Transverse colon (tissue), 4 donors: ENCODE measurements around the gene EDC4. TPM values are rescaled to one million over a fixed set of nuclear protein-coding genes. Genes with fewer than 3 reads are reported as not detected.

ENCODE experiments used
- DNase-seq: peaks from one replicate; pipeline ENCODE4 v3.0.0-alpha.2; 2019
- H3K27ac ChIP-seq, 4 donors: fragments of 200-600 bp; sonication (generic); 2 replicates each; pipeline ENCODE4 v1.5.1; 2016 to 2018; ENCODE audit warnings: inconsistent platforms in 4 of 4
- H3K27me3 ChIP-seq: fragments of 200-600 bp; sonication (generic); 2 replicates; pipeline ENCODE4 v1.5.1; 2017; ENCODE audit warnings: inconsistent platforms
- H3K36me3 ChIP-seq, 4 donors: fragments of 200-600 bp; sonication (generic); 2 replicates each; pipeline ENCODE4 v1.5.1; 2017 to 2019; ENCODE audit warnings: inconsistent platforms in 4 of 4
- H3K4me1 ChIP-seq, 4 donors: fragments of 200-600 bp; sonication (generic); 2 replicates each; pipeline ENCODE4 v1.5.1; 2017 to 2020; ENCODE audit warnings: inconsistent platforms in 4 of 4
- H3K4me3 ChIP-seq, 4 donors: fragments of 200-600 bp; sonication (generic); 1 replicate in 1 of 4; 2 replicates in 3 of 4; pipeline versions ENCODE4 v1.5.1 to v1.6.1; 2017 to 2019; ENCODE audit warnings: inconsistent platforms in 4 of 4
- H3K9me3 ChIP-seq, 2 donors: fragments of 200-600 bp; sonication (generic); 2 replicates each; pipeline ENCODE4 v1.5.1; 2017 to 2019; ENCODE audit warnings: inconsistent platforms in 2 of 2
- CTCF ChIP-seq, 5 experiments: fragments of 200-600 bp in 3 of 5; fragments of 450-650 bp in 2 of 5; sonication (generic) in 3 of 5; IDR thresholded peaks; 1 replicate in 2 of 5; 2 replicates in 3 of 5; pipeline ENCODE4 v1.5.1; 2016 to 2017; ENCODE audit warnings: antibody characterized with exemption in 5 of 5, inconsistent platforms in 3 of 5, mild to moderate bottlenecking in 2 of 5, moderate library complexity in 1 of 5
- EP300 ChIP-seq: sonication (generic); formaldehyde crosslinking; IDR thresholded peaks from one replicate; pipeline ENCODE4 v1.6.1; 2017; ENCODE audit warnings: antibody characterized with exemption, low read depth
- POLR2A ChIP-seq: fragments of 450-650 bp; IDR thresholded peaks from one replicate; pipeline ENCODE4 v1.6.1; 2016; ENCODE audit warnings: antibody characterized with exemption, mild to moderate bottlenecking, moderate library complexity
- POLR2AphosphoS5 ChIP-seq, 3 donors: sonication (generic); formaldehyde crosslinking; IDR thresholded peaks; one replicate each; pipeline ENCODE4 v1.6.1; 2016; ENCODE audit warnings: antibody characterized with exemption in 3 of 3
- WGBS, 2 donors: methylation state at CpG; one replicate each; pipeline ENCODE4 v1.1.5; 2018; ENCODE audit warnings: low coverage in 1 of 2; 5-methylcytosine and 5-hydroxymethylcytosine counted together
- in situ Hi-C, 4 donors: fragments of 200-750 bp; cut with MboI; loops; one replicate each; pipeline versions ENCODE4 v1.15.0 to v1.15.1; 2017; ENCODE audit warnings: low sequenced_read_pairs in 3 of 4, low pct_ligation_motif_present in 1 of 4, low pct_unique_long_range_greater_than_20kb in 1 of 4
- intact Hi-C: fragments of 100-400 bp; cut with DNase I; formaldehyde crosslinking; loops from one replicate; pipeline ENCODE4 v1.15.1; 2023; ENCODE audit warnings: low total_unique reads
- total RNA-seq, 4 donors: library from RNA; depleted of rRNA; stranded (reverse); fragments of >200 nt; gene quantifications; one replicate each; pipeline ENCODE4 v1.1.0, GENCODE V29; 2016

Gene EDC4
- total RNA-seq, 4 donors from 2014 or later, result 76.4 to 162 (median 105) TPM

GRCh38 chr16:67877064-67877463 lies 4.2 kb downstream of the EDC4 start:
- H3K27ac ChIP-seq, result no peak overlapping the region
- DNase-seq, result no peak
- 92% methylated on average over 9 of the region's 11 CpGs; no CpG with 5 or more reads in 1 of the 2 donors for WGBS, 2 donors
- intact Hi-C loops, result no loop called here
- TF ChIP-seq EP300 (no peak), POLR2AphosphoS5 (IDR thresholded peaks at IDR 0.05) (no peak), POLR2A (no peak), CTCF (IDR thresholded peaks at IDR 0.05) (no peak)
- peaks cover 0 to 50% (median 21%) of the 10 kb centered on the region in 4 donors for H3K36me3 ChIP-seq
- in situ Hi-C loops, result no loop called here
- H3K4me3 ChIP-seq, result no peak overlapping the region
- no peaks in the 10 kb centered on the region for H3K27me3 ChIP-seq
- peaks cover 17 to 27% (median 21%) of the 10 kb centered on the region in 4 donors for H3K4me1 ChIP-seq
- H3K9me3 ChIP-seq, result no peaks in the 10 kb centered on the region

- no peak for TF ChIP-seq CTCF (IDR thresholded peaks at IDR 0.05)
- no peak for TF ChIP-seq EP300
- no peak for TF ChIP-seq POLR2AphosphoS5 (IDR thresholded peaks at IDR 0.05)
- no peak for TF ChIP-seq POLR2A
- Histone ChIP-seq H3K4me3 (no peak overlapping the region), H3K4me1 (peaks cover 16 to 20% (median 17%) of the 10 kb centered on the region in 4 donors), H3K9me3 (no peaks in the 10 kb centered on the region), H3K36me3 (peaks cover 0 to 55% (median 21%) of the 10 kb centered on the region in 4 donors), H3K27ac (no peak overlapping the region), H3K27me3 (no peaks in the 10 kb centered on the region)
- WGBS, 2 donors, result 87% methylated on average over 5 of the region's 6 CpGs; no CpG with 5 or more reads in 1 of the 2 donors
- no peak for DNase-seq
- intact Hi-C loops, result no loop called here
- in situ Hi-C loops, result no loop called here
Observed at GRCh38 chr16:67878232-67878631, 5.4 kb downstream of the EDC4 start.

GRCh38 chr16:67878846-67879245 lies 6.0 kb downstream of the EDC4 start:
- DNase-seq, result no peak
- TF ChIP-seq CTCF (IDR thresholded peaks at IDR 0.05), result no peak
- no peak for TF ChIP-seq EP300
- no peak for TF ChIP-seq POLR2A
- TF ChIP-seq POLR2AphosphoS5 (IDR thresholded peaks at IDR 0.05), result no peak
- Histone ChIP-seq H3K36me3 (peaks cover 0 to 58% (median 21%) of the 10 kb centered on the region in 4 donors), H3K4me1 (peaks cover 13 to 17% (median 15%) of the 10 kb centered on the region in 4 donors), H3K9me3 (no peaks in the 10 kb centered on the region), H3K27ac (no peak overlapping the region), H3K27me3 (no peaks in the 10 kb centered on the region), H3K4me3 (no peak overlapping the region)
- intact Hi-C loops, result no loop called here
- 92% methylated on average over 9 of the region's 9 CpGs; no CpG with 5 or more reads in 1 of the 2 donors for WGBS, 2 donors
- in situ Hi-C loops, result no loop called here

GRCh38 chr16:67879462-67879861 lies 6.6 kb downstream of the EDC4 start:
- Histone ChIP-seq H3K4me3 (no peak overlapping the region), H3K9me3 (no peaks in the 10 kb centered on the region), H3K36me3 (peaks cover 0 to 58% (median 21%) of the 10 kb centered on the region in 4 donors), H3K4me1 (peaks cover 6 to 16% (median 9%) of the 10 kb centered on the region in 4 donors), H3K27me3 (no peaks in the 10 kb centered on the region), H3K27ac (no peak overlapping the region)
- in situ Hi-C loops (no loop called here), intact Hi-C loops (no loop called here)
- DNase-seq, result no peak
- TF ChIP-seq POLR2AphosphoS5 (IDR thresholded peaks at IDR 0.05), result no peak
- no peak for TF ChIP-seq POLR2A
- TF ChIP-seq CTCF (IDR thresholded peaks at IDR 0.05), result no peak
- no peak for TF ChIP-seq EP300
- 90% methylated on average over 10 of the region's 12 CpGs; no CpG with 5 or more reads in 1 of the 2 donors for WGBS, 2 donors
